Measurements from ENCODE around the gene RAMP3. TPM values are rescaled to one million over a fixed set of nuclear protein-coding genes. Genes with fewer than 3 reads are reported as not detected.
A peak's percentile ranks its signal among the peaks of the same experiment; 100 is the strongest.

The RAMP3 gene
- total and polyA plus RNA-seq, 9 of the 15 experiments (the other 6 are each of a cell fraction or from before 2014, with no cell fraction given): not detected

- TF ChIP-seq ARID3B (CRISPR knock-in tag; IDR thresholded peaks at IDR 0.05; ENCODE audit: borderline replicate concordance) (no peak), ZNF134 (CRISPR knock-in tag; conservative IDR thresholded peaks at IDR 0.05) (no peak), ZNF586 (CRISPR knock-in tag; conservative IDR thresholded peaks at IDR 0.05) (no peak), NELFE (IDR thresholded peaks at IDR 0.05; ENCODE audit: insufficient read depth, insufficient read length) (no peak), ZNF780A (CRISPR knock-in tag; IDR thresholded peaks at IDR 0.05) (no peak), ZNF280A (IDR thresholded peaks at IDR 0.05; ENCODE audit: low read depth, partially characterized antibody) (no peak), ZNF740 (CRISPR knock-in tag; IDR thresholded peaks at IDR 0.05) (no peak), ZNF740 (tag; IDR thresholded peaks at IDR 0.05) (no peak), ZNF583 (CRISPR knock-in tag; IDR thresholded peaks at IDR 0.05) (no peak), CHD2 (IDR thresholded peaks at IDR 0.05; ENCODE audit: low read depth, low read length) (no peak), LCOR (CRISPR knock-in tag; IDR thresholded peaks at IDR 0.05) (no peak), DDX20 (tag; IDR thresholded peaks at IDR 0.05; ENCODE audit: low read depth) (no peak), NFRKB (IDR thresholded peaks at IDR 0.05; ENCODE audit: low read depth) (peak; percentile 47), PHB (CRISPR knock-in tag; IDR thresholded peaks at IDR 0.05) (no peak), ZC3H4 (CRISPR knock-in tag; IDR thresholded peaks at IDR 0.05; ENCODE audit: borderline replicate concordance) (no peak), TBP (optimal IDR thresholded peaks at IDR 0.05; ENCODE audit: low read depth, low read length) (no peak), TCF3 (CRISPR knock-in tag; IDR thresholded peaks at IDR 0.05) (peak; percentile 57), ZBTB17 (CRISPR knock-in tag; IDR thresholded peaks at IDR 0.05) (peak; percentile 58; the same call in 1 of the 2 replicates), RBBP5 (IDR thresholded peaks at IDR 0.05; ENCODE audit: borderline replicate concordance, insufficient read depth, low read length, poor library complexity, severe bottlenecking) (peak; percentile 58), ILF3 (IDR thresholded peaks at IDR 0.05; ENCODE audit: borderline replicate concordance) (no peak), ZNF121 (CRISPR knock-in tag; conservative IDR thresholded peaks at IDR 0.05) (no peak), PHF8 (IDR thresholded peaks at IDR 0.05; ENCODE audit: borderline replicate concordance, low read length) (peak; percentile 37; the same call in 1 of the 2 replicates), POLR2A (conservative IDR thresholded peaks at IDR 0.05) (no peak), COPS2 (conservative IDR thresholded peaks at IDR 0.05) (no peak), E2F3 (CRISPR knock-in tag; IDR thresholded peaks at IDR 0.05) (no peak), RBFOX2 (IDR thresholded peaks at IDR 0.05; ENCODE audit: low read depth, low read length) (0 out of 2 replicates have a peak, but pooled peaks have one; percentile 39)
These were observed 18.9 kb upstream of the RAMP3 start (continued) for GRCh38 chr7:45138433-45139267.
